Lower lobe of right lung (tissue), 2 donors: Measurements from ENCODE around the gene NOD2. TPM values are rescaled to one million over a fixed set of nuclear protein-coding genes. Genes with fewer than 3 reads are reported as not detected.

Source experiments
- ATAC-seq, 2 donors: fragments of 200-7000 bp; cut with Tn5 transposase; one replicate each; pipeline ENCODE4 v1.9.1; 2020 to 2022; ENCODE audit warnings: mild to moderate bottlenecking in 2 of 2, moderate library complexity in 2 of 2
- DNase-seq: peaks from one replicate; pipeline ENCODE4 v3.0.0-alpha.2; 2020
- H3K27ac ChIP-seq: fragments of 200-600 bp; one replicate; pipeline ENCODE4 v1.8.0; 2022
- H3K27me3 ChIP-seq: fragments of 200-600 bp; one replicate; pipeline ENCODE4 v1.8.0; 2022; ENCODE audit warnings: low read depth
- H3K36me3 ChIP-seq: fragments of 200-600 bp; one replicate; pipeline ENCODE4 v1.8.0; 2022; ENCODE audit warnings: mild to moderate bottlenecking
- H3K4me1 ChIP-seq: fragments of 200-600 bp; one replicate; pipeline ENCODE4 v1.8.0; 2022
- H3K4me3 ChIP-seq: fragments of 200-600 bp; one replicate; pipeline ENCODE4 v1.8.0; 2022; ENCODE audit warnings: mild to moderate bottlenecking
- H3K9me3 ChIP-seq: fragments of 200-600 bp; one replicate; pipeline ENCODE4 v1.8.0; 2022
- CTCF ChIP-seq: fragments of 200-600 bp; IDR thresholded peaks from one replicate; pipeline ENCODE4 v1.8.0; 2022; ENCODE audit warnings: antibody characterized with exemption, mild to moderate bottlenecking
- intact Hi-C: fragments of 100-400 bp; cut with DNase I; formaldehyde crosslinking; loops from one replicate; pipeline ENCODE4 v1.11.0; 2022
- total RNA-seq: library from RNA; stranded (reverse); fragmentation: NEBNext Ultra II Directional; extraction: Animal tissue kit (Norgen Biotek cat#: 25700); gene quantifications from one replicate; pipeline ENCODE4 v1.2.1, GENCODE V29; 2021
- donor health status: DM: no; HTN: yes; CAD: no; lungs with severe emphysema.

The NOD2 gene
- total RNA-seq, 1 donor from 2014 or later, result 13.2 TPM

GRCh38 chr16:50743581-50744225 is 50.3 kb downstream of the NOD2 start:
- Histone ChIP-seq H3K4me1 (peaks cover 54% of the 10 kb centered on the region), H3K27ac (peak overlapping the region; percentile 34), H3K27me3 (no peaks in the 10 kb centered on the region), H3K4me3 (peak overlapping the region; percentile 77), H3K36me3 (peaks cover 13% of the 10 kb centered on the region), H3K9me3 (no peaks in the 10 kb centered on the region)
- no peak for ATAC-seq
- no peak for DNase-seq
- TF ChIP-seq CTCF, result no peak
- intact Hi-C loops, result no loop called here

GRCh38 chr16:50744881-50745280 is 51.5 kb downstream of the NOD2 start:
- no peaks in the 10 kb centered on the region for H3K9me3 ChIP-seq
- H3K4me1 ChIP-seq, result peaks cover 54% of the 10 kb centered on the region
- DNase-seq (no peak), ATAC-seq (no peak)
- H3K27me3 ChIP-seq, result no peaks in the 10 kb centered on the region
- H3K36me3 ChIP-seq, result peaks cover 15% of the 10 kb centered on the region
- no peak for TF ChIP-seq CTCF
- intact Hi-C loops, result no loop called here
- H3K27ac ChIP-seq, result no peak overlapping the region
- H3K4me3 ChIP-seq, result no peak overlapping the region

GRCh38 chr16:50745940-50746339 is 52.5 kb downstream of the NOD2 start:
- no peak for ATAC-seq
- peaks cover 26% of the 10 kb centered on the region for H3K36me3 ChIP-seq
- H3K4me1 ChIP-seq, result peaks cover 58% of the 10 kb centered on the region
- no peak for DNase-seq
- intact Hi-C loops, result no loop called here
- H3K27me3 ChIP-seq, result no peaks in the 10 kb centered on the region
- H3K4me3 ChIP-seq, result no peak overlapping the region
- no peak overlapping the region for H3K27ac ChIP-seq
- no peak for TF ChIP-seq CTCF
- no peaks in the 10 kb centered on the region for H3K9me3 ChIP-seq

- no peak overlapping the region for H3K4me3 ChIP-seq
- ATAC-seq, result peak; percentile 55 to 62
- no peak for DNase-seq
- TF ChIP-seq CTCF, result peak; percentile 32
- H3K36me3 ChIP-seq, result peaks cover 37% of the 10 kb centered on the region
- intact Hi-C loops, result no loop called here
- no peaks in the 10 kb centered on the region for H3K27me3 ChIP-seq
- H3K9me3 ChIP-seq, result no peaks in the 10 kb centered on the region
- H3K4me1 ChIP-seq, result peaks cover 59% of the 10 kb centered on the region
- peak overlapping the region; percentile 34 for H3K27ac ChIP-seq
Measured at GRCh38 chr16:50747207-50747956, 54.0 kb downstream of the NOD2 start.

- TF ChIP-seq CTCF, result no peak
- ATAC-seq, result no peak
- Histone ChIP-seq H3K4me3 (no peak overlapping the region), H3K27me3 (no peaks in the 10 kb centered on the region), H3K9me3 (no peaks in the 10 kb centered on the region), H3K4me1 (peaks cover 27% of the 10 kb centered on the region), H3K27ac (no peak overlapping the region), H3K36me3 (peaks cover 63% of the 10 kb centered on the region)
- no peak for DNase-seq
- intact Hi-C loops, result no loop called here
Measured at GRCh38 chr16:50751528-50751927, 58.1 kb downstream of the NOD2 start.
